Uterus (tissue), 2 donors: ENCODE data around the gene TREM1.

Experiments used
- CTCF ChIP-seq, 4 experiments: fragments of 200-600 bp in 2 of 4; fragments of 450-650 bp in 2 of 4; sonication (generic) in 2 of 4; IDR thresholded peaks; one replicate each; pipeline ENCODE4 v1.5.1; 2016 to 2019; ENCODE audit warnings: antibody characterized with exemption in 4 of 4, mild to moderate bottlenecking in 2 of 4, moderate library complexity in 1 of 4
- POLR2A ChIP-seq, 2 donors: fragments of 450-650 bp; IDR thresholded peaks; one replicate each; pipeline ENCODE4 v1.6.1; 2016; ENCODE audit warnings: antibody characterized with exemption in 2 of 2, mild to moderate bottlenecking in 1 of 2, moderate library complexity in 1 of 2

- TF ChIP-seq CTCF (IDR thresholded peaks at IDR 0.05) (no peak), POLR2A (IDR thresholded peaks at IDR 0.05) (no peak)
These were observed 28.7 kb upstream of the TREM1 start for GRCh38 chr6:41315203-41315602.
